ENCODE results near the gene SLC25A22. TPM values are rescaled to one million over a fixed set of nuclear protein-coding genes. Genes with fewer than 3 reads are reported as not detected.

SLC25A22 gene
- total and polyA plus RNA-seq, 7 donors: 3.8 to 26.4 (median 7.2) TPM

GRCh38 chr11:795634-796564, 2.2 kb downstream of the SLC25A22 start:
- H3K36me3 ChIP-seq: peaks cover 0 to 29% (median 3%) of the 10 kb centered on the region in 4 donors
- no peak for TF ChIP-seq CTCF (IDR thresholded peaks at IDR 0.05)
- TF ChIP-seq POLR2A (IDR thresholded peaks at IDR 0.05): peak in 1 of 2 donors; percentile 24
- peak; percentile 55 to 80 (median 66) for TF ChIP-seq POLR2AphosphoS5 (IDR thresholded peaks at IDR 0.05)
- TF ChIP-seq EP300 (IDR thresholded peaks at IDR 0.05): no peak
- intact Hi-C loops (cut with DNase I): loop anchor here (2.0 to 5.0 kb wide), 3 partner anchors 47 to 99 kb away; partner anchors contain the start of genes DEAF1, POLR2L, TALDO1 and TMEM80
- H3K4me3 ChIP-seq: peak overlapping the region; percentile 49 to 65 (median 56)
- peaks cover 0 to 38% (median 31%) of the 10 kb centered on the region in 4 donors for H3K4me1 ChIP-seq
- DNase-seq: peak; percentile 91
- H3K9me3 ChIP-seq: no peaks in the 10 kb centered on the region
- H3K27ac ChIP-seq: peak overlapping the region; percentile 84 to 93 (median 90)
- 1 to 5% methylated on average over 26 of the region's 26 CpGs for WGBS, 2 donors
- H3K27me3 ChIP-seq: peaks cover 0 to 6% (median 0%) of the 10 kb centered on the region in 3 donors

GRCh38 chr11:794766-795633, 3.1 kb downstream of the SLC25A22 start:
- WGBS, 2 donors: 25 to 59% methylated on average over 38 of the region's 38 CpGs
- Histone ChIP-seq H3K36me3 (peaks cover 0 to 21% (median 3%) of the 10 kb centered on the region in 4 donors), H3K4me1 (peaks cover 0 to 38% (median 32%) of the 10 kb centered on the region in 4 donors), H3K9me3 (no peaks in the 10 kb centered on the region), H3K27me3 (peaks cover 2 to 15% (median 3%) of the 10 kb centered on the region in 3 donors), H3K27ac (peak overlapping the region; percentile 84 to 93 (median 90)), H3K4me3 (peak overlapping the region; percentile 49 to 65 (median 56))
- intact Hi-C loops (cut with DNase I): loop anchor here (5.0 kb wide), 2 partner anchors 48 to 98 kb away; partner anchors contain the start of genes DEAF1, TALDO1 and TMEM80
- DNase-seq: no peak
- TF ChIP-seq EP300 (IDR thresholded peaks at IDR 0.05) (no peak), POLR2A (IDR thresholded peaks at IDR 0.05) (no peak), POLR2AphosphoS5 (IDR thresholded peaks at IDR 0.05) (no peak), CTCF (IDR thresholded peaks at IDR 0.05) (no peak)

GRCh38 chr11:794013-794765, 3.9 kb downstream of the SLC25A22 start:
- intact Hi-C loops (cut with DNase I): no loop called here
- Histone ChIP-seq H3K27me3 (peaks cover 8 to 23% (median 11%) of the 10 kb centered on the region in 3 donors), H3K4me1 (peaks cover 0 to 42% (median 36%) of the 10 kb centered on the region in 4 donors), H3K36me3 (peaks cover 0 to 13% (median under 1%) of the 10 kb centered on the region in 4 donors), H3K27ac (no peak overlapping the region), H3K4me3 (no peak overlapping the region), H3K9me3 (no peaks in the 10 kb centered on the region)
- 90 to 91% methylated on average over 31 of the region's 31 CpGs for WGBS, 2 donors
- TF ChIP-seq POLR2A (IDR thresholded peaks at IDR 0.05): no peak
- no peak for TF ChIP-seq EP300 (IDR thresholded peaks at IDR 0.05)
- TF ChIP-seq POLR2AphosphoS5 (IDR thresholded peaks at IDR 0.05): no peak
- no peak for TF ChIP-seq CTCF (IDR thresholded peaks at IDR 0.05)
- no peak for DNase-seq

- Histone ChIP-seq H3K27ac (no peak overlapping the region), H3K36me3 (peaks cover 0 to 12% (median 0%) of the 10 kb centered on the region in 4 donors), H3K4me1 (peaks cover 0 to 42% (median 34%) of the 10 kb centered on the region in 4 donors), H3K4me3 (no peak overlapping the region), H3K27me3 (peaks cover 14 to 30% (median 17%) of the 10 kb centered on the region in 3 donors), H3K9me3 (no peaks in the 10 kb centered on the region)
- WGBS, 2 donors: 81 to 94% methylated on average over 7 of the region's 7 CpGs
- no peak for TF ChIP-seq CTCF (IDR thresholded peaks at IDR 0.05)
- TF ChIP-seq EP300 (IDR thresholded peaks at IDR 0.05): no peak
- intact Hi-C loops (cut with DNase I): no loop called here
- DNase-seq: no peak
Observed at GRCh38 chr11:793556-793955, 4.5 kb downstream of the SLC25A22 start.
